ENCODE data around the gene SCNM1. TPM values are rescaled to one million over a fixed set of nuclear protein-coding genes. Genes with fewer than 3 reads are reported as not detected.
"Not testable (repeated sequence)": the region's sequence is repeated elsewhere in the genome, so short reads cannot be mapped to it uniquely, and the experiment has no call there.

SCNM1 gene
- total and polyA plus RNA-seq, 9 of the 15 experiments (the other 6 are each of a cell fraction or from before 2014, with no cell fraction given), result 17.2 to 204 (median 63.0) TPM

DNA sequence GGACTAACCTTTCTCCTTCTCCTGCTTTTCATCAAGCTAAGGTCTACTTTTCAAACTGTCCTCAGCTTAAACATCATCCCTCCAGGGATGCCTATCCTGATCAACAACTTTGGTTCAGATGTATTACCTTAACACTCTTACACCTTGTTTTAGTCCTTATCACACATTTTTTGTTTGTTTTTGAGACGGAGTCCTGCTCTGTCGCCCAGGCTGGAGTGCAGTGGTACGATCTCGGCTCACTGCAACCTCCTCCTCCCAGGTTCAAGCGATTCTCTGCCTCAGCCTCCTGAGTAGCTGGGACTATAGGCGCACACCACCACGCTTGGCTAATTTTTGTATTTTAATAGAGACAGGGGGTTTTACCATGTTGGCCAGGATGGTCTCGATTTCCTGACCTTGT is 22.7 kb downstream of the SCNM1 start:
- Histone ChIP-seq H3K4me3 (peak overlapping the region; percentile 71), H3K9ac (ENCODE audit: insufficient read depth in 1 of 2, low read depth in 2 of 2, low read length in 2 of 2) (peak overlapping the region; percentile 87 to 92)

More for the DNA sequence above, 22.7 kb downstream of the SCNM1 start:
- H3K4me1 ChIP-seq (replicated peaks in 1 of 2; ENCODE audit: control insufficient read depth in 2 of 2, insufficient read depth in 2 of 2, low read length in 2 of 2); H3K9me3 ChIP-seq (replicated peaks; ENCODE audit: control insufficient read depth, insufficient read depth, low read depth, low read length); CTCF ChIA-PET (ENCODE audit: low intra/inter-chr PET ratio); H2AFZ ChIP-seq (ENCODE audit: low read depth, low read length); FAIRE-seq; H4K20me1 ChIP-seq (replicated peaks; ENCODE audit: control insufficient read depth, insufficient read depth, low read length); H3K27me3 ChIP-seq (ENCODE audit: control insufficient read depth in 2 of 2, insufficient read depth in 2 of 2, low read length in 2 of 2); DNase-seq (ENCODE audit: extremely low read depth in 1 of 4, low spot score in 3 of 4); H3K9me1 ChIP-seq (ENCODE audit: control insufficient read depth, insufficient read depth, low read length); in situ Hi-C loops (cut with MboI); intact Hi-C loops (cut with micrococcal nuclease); BruUV-seq (replicated peaks): not testable (repeated sequence)
- peak overlapping the region; percentile 17; the same call in 1 of the 3 replicates for H3K27ac ChIP-seq (ENCODE audit: extremely low read depth, low read depth, low read length)
- peaks cover 35% of the 10 kb centered on the region for H3K79me2 ChIP-seq (ENCODE audit: control insufficient read depth, insufficient read depth, low read length)
- peak; percentile 28 for ATAC-seq
- peaks cover 21% of the 10 kb centered on the region for H3K36me3 ChIP-seq (ENCODE audit: control insufficient read depth, insufficient read depth, low read length)
- WGBS (ENCODE audit: insufficient coverage, low coverage, missing lambda C conversion rate), result 13% methylated on average over 8 of the region's 8 CpGs
- POLR2A ChIA-PET, result interaction anchor here (1.2 to 1.6 kb wide), 3 partner anchors 11 to 182 kb away, joined by 3 to 6 read pairs (median 3); partner anchors contain the start of genes MINDY1 and TMOD4
- peak; percentile 11 for TF ChIP-seq KDM5B (IDR thresholded peaks at IDR 0.05; ENCODE audit: insufficient replicate concordance, low read depth, low read length)
- TF ChIP-seq, protein P1, sequence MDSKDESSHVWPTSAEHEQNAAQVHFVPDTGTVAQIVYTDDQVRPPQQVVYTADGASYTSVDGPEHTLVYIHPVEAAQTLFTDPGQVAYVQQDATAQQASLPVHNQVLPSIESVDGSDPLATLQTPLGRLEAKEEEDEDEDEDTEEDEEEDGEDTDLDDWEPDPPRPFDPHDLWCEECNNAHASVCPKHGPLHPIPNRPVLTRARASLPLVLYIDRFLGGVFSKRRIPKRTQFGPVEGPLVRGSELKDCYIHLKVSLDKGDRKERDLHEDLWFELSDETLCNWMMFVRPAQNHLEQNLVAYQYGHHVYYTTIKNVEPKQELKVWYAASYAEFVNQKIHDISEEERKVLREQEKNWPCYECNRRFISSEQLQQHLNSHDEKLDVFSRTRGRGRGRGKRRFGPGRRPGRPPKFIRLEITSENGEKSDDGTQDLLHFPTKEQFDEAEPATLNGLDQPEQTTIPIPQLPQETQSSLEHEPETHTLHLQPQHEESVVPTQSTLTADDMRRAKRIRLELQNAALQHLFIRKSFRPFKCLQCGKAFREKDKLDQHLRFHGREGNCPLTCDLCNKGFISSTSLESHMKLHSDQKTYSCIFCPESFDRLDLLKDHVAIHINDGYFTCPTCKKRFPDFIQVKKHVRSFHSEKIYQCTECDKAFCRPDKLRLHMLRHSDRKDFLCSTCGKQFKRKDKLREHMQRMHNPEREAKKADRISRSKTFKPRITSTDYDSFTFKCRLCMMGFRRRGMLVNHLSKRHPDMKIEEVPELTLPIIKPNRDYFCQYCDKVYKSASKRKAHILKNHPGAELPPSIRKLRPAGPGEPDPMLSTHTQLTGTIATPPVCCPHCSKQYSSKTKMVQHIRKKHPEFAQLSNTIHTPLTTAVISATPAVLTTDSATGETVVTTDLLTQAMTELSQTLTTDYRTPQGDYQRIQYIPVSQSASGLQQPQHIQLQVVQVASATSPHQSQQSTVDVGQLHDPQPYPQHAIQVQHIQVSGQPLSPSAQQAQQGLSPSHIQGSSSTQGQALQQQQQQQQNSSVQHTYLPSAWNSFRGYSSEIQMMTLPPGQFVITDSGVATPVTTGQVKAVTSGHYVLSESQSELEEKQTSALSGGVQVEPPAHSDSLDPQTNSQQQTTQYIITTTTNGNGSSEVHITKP (IDR thresholded peaks at IDR 0.05; ENCODE audit: partially characterized antibody), result peak; percentile 27
- TF ChIP-seq ZFX (CRISPR knock-in tag; IDR thresholded peaks at IDR 0.05), result 0 out of 2 replicates have a peak, but pooled peaks have one; percentile 16
- H3K4me2 ChIP-seq (ENCODE audit: insufficient read depth, low read length), result peak overlapping the region; percentile 97
